Measurements from ENCODE around the gene DYNLT5.

GRCh38 chr1:66745451-66745850 is 6.8 kb upstream of the DYNLT5 start:
- TF ChIP-seq, protein P1, sequence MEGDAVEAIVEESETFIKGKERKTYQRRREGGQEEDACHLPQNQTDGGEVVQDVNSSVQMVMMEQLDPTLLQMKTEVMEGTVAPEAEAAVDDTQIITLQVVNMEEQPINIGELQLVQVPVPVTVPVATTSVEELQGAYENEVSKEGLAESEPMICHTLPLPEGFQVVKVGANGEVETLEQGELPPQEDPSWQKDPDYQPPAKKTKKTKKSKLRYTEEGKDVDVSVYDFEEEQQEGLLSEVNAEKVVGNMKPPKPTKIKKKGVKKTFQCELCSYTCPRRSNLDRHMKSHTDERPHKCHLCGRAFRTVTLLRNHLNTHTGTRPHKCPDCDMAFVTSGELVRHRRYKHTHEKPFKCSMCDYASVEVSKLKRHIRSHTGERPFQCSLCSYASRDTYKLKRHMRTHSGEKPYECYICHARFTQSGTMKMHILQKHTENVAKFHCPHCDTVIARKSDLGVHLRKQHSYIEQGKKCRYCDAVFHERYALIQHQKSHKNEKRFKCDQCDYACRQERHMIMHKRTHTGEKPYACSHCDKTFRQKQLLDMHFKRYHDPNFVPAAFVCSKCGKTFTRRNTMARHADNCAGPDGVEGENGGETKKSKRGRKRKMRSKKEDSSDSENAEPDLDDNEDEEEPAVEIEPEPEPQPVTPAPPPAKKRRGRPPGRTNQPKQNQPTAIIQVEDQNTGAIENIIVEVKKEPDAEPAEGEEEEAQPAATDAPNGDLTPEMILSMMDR (IDR thresholded peaks at IDR 0.05): no peak
- TF ChIP-seq POLR2A (IDR thresholded peaks at IDR 0.05): no peak
